ENCODE measurements around the gene GSN. TPM values are rescaled to one million over a fixed set of nuclear protein-coding genes. Genes with fewer than 3 reads are reported as not detected.

GSN gene
- total and polyA plus RNA-seq, 2 of the 13 experiments (the other 11 are each of a cell fraction or from before 2014, with no cell fraction given) = 294 to 307 TPM

GRCh38 chr9:121289026-121289771 is 21.2 kb downstream of the GSN start (continued):
- TF ChIP-seq HMGXB3 (CRISPR knock-in tag; IDR thresholded peaks at IDR 0.05; ENCODE audit: borderline replicate concordance) (0 out of 2 replicates have a peak, but pooled peaks have one; percentile 22), ZBTB7B (CRISPR knock-in tag; IDR thresholded peaks at IDR 0.05) (peak; percentile 58; the same call in 1 of the 2 replicates), ELF3 (CRISPR knock-in tag; IDR thresholded peaks at IDR 0.05) (peak; percentile 92), IRF2 (CRISPR knock-in tag; IDR thresholded peaks at IDR 0.05) (peak; percentile 55), TOPORS (CRISPR knock-in tag; IDR thresholded peaks at IDR 0.05) (no peak), ZNF772 (CRISPR knock-in tag; IDR thresholded peaks at IDR 0.05) (no peak), ZNF674 (CRISPR knock-in tag; IDR thresholded peaks at IDR 0.05; ENCODE audit: low read depth) (no peak), NR1H2 (CRISPR knock-in tag; IDR thresholded peaks at IDR 0.05; ENCODE audit: borderline replicate concordance, low read depth) (no peak), TARDBP (CRISPR knock-in tag; IDR thresholded peaks at IDR 0.05) (peak; percentile 62; the same call in 1 of the 2 replicates), SOX5 (CRISPR knock-in tag; IDR thresholded peaks at IDR 0.05; ENCODE audit: borderline replicate concordance) (peak; percentile 8; the same call in 1 of the 2 replicates), TSC22D2 (CRISPR knock-in tag; IDR thresholded peaks at IDR 0.05; ENCODE audit: borderline replicate concordance) (0 out of 2 replicates have a peak, but pooled peaks have one; percentile 57), SPEN (CRISPR knock-in tag; IDR thresholded peaks at IDR 0.05; ENCODE audit: low read depth) (0 out of 2 replicates have a peak, but pooled peaks have one; percentile 54), ZBTB46 (CRISPR knock-in tag; IDR thresholded peaks at IDR 0.05; ENCODE audit: borderline replicate concordance) (peak; percentile 18; the same call in 1 of the 2 replicates)
- TF ChIP-seq, protein P1, sequence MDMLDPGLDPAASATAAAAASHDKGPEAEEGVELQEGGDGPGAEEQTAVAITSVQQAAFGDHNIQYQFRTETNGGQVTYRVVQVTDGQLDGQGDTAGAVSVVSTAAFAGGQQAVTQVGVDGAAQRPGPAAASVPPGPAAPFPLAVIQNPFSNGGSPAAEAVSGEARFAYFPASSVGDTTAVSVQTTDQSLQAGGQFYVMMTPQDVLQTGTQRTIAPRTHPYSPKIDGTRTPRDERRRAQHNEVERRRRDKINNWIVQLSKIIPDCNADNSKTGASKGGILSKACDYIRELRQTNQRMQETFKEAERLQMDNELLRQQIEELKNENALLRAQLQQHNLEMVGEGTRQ (IDR thresholded peaks at IDR 0.05; ENCODE audit: low read depth, low read length) = no peak
- TF ChIP-seq, protein P1 (CRISPR knock-in tag; IDR thresholded peaks at IDR 0.05; ENCODE audit: borderline replicate concordance) = no peak

All from HepG2 (cell line).